ENCODE measurements around the gene KCNMB2. TPM values are rescaled to one million over a fixed set of nuclear protein-coding genes. Genes with fewer than 3 reads are reported as not detected.

KCNMB2 gene
- total and polyA plus RNA-seq, 2 experiments from 2014 or later = not detected

DNA sequence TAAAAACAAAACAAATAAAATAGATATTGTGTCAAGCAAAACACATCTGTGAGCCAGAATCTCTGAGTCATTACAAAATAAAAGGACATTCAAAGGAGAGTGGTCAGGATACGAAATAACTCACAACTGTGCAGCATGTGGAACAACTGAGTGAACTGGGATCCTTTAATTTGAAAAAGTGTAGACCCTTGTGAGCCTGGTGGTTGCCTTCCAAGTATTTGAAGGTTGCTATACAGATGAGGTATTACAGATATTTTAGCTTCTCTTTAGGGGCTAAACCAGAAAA, 26.7 kb downstream of the KCNMB2 start:
- no peak overlapping the region for H3K4me3 ChIP-seq
- no peaks in the 10 kb centered on the region for H3K4me1 ChIP-seq (ENCODE audit: insufficient read depth)
- H2AFZ ChIP-seq = no peak overlapping the region
- H3K79me2 ChIP-seq (ENCODE audit: insufficient read depth) = no peaks in the 10 kb centered on the region
- no peaks in the 10 kb centered on the region for H3F3A ChIP-seq (ENCODE audit: insufficient read depth)
- H3K4me2 ChIP-seq (ENCODE audit: unreplicated experiment) = no peak overlapping the region
- H3K27ac ChIP-seq = no peak overlapping the region
- in situ Hi-C loops (cut with MboI) = no loop called here
- WGBS, 2 experiments (ENCODE audit: low coverage in 1 of 2, low lambda C conversion rate in 2 of 2, missing lambda C conversion rate in 2 of 2) = 0 to 19% methylated on average over 1 of the region's 1 CpG
- TF ChIP-seq EZH2phosphoT487 (IDR thresholded peaks at IDR 0.05; ENCODE audit: insufficient read depth, low read depth) (no peak), EZH2 (IDR thresholded peaks at IDR 0.05; ENCODE audit: insufficient read depth, poor library complexity, severe bottlenecking) (no peak)
- no peaks in the 10 kb centered on the region for H4K20me1 ChIP-seq (ENCODE audit: insufficient read depth)
- peak; percentile 27 for DNase-seq
- H3K9ac ChIP-seq = no peak overlapping the region
- H3K9me2 ChIP-seq (ENCODE audit: insufficient read depth) = no peaks in the 10 kb centered on the region
- H3K36me3 ChIP-seq (ENCODE audit: low read depth) = no peaks in the 10 kb centered on the region
- no peaks in the 10 kb centered on the region for H3K27me3 ChIP-seq (replicated peaks; ENCODE audit: insufficient read depth)
- no peaks in the 10 kb centered on the region for H3K9me3 ChIP-seq (ENCODE audit: low read depth)

DNA sequence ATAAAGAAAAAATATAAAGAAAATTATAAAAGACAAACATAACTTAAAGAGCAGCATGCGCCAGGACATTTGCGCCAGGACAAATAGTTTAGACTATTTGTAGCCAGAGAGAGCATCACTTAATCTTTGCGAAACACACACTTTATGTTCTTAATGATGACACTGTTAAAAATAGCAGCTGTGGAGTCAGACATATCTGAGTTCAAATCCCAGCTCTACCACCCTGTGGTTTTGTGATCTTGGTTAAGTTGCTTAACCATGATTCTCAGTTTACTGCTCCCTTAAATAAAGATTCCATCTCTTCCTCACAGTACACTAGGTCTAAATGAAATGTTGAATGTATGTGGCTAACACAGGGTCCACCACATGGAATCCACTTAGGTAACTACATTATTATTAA, 31.4 kb downstream of the KCNMB2 start:
- DNase-seq = no peak
- Histone ChIP-seq H3K27ac (no peak overlapping the region), H3K36me3 (ENCODE audit: low read depth) (no peaks in the 10 kb centered on the region), H3K4me3 (no peak overlapping the region), H3K79me2 (ENCODE audit: insufficient read depth) (no peaks in the 10 kb centered on the region), H3F3A (ENCODE audit: insufficient read depth) (no peaks in the 10 kb centered on the region), H2AFZ (no peak overlapping the region), H3K27me3 (replicated peaks; ENCODE audit: insufficient read depth) (no peaks in the 10 kb centered on the region), H3K9me3 (ENCODE audit: low read depth) (no peaks in the 10 kb centered on the region), H3K9me2 (ENCODE audit: insufficient read depth) (no peaks in the 10 kb centered on the region), H4K20me1 (ENCODE audit: insufficient read depth) (no peaks in the 10 kb centered on the region), H3K4me2 (ENCODE audit: unreplicated experiment) (no peak overlapping the region), H3K4me1 (ENCODE audit: insufficient read depth) (no peaks in the 10 kb centered on the region), H3K9ac (no peak overlapping the region)
- WGBS, 2 experiments (ENCODE audit: low coverage in 1 of 2, low lambda C conversion rate in 2 of 2, missing lambda C conversion rate in 2 of 2) = 75 to 78% methylated on average over 3 of the region's 3 CpGs
- no peak for TF ChIP-seq EZH2phosphoT487 (IDR thresholded peaks at IDR 0.05; ENCODE audit: insufficient read depth, low read depth)
- no peak for TF ChIP-seq EZH2 (IDR thresholded peaks at IDR 0.05; ENCODE audit: insufficient read depth, poor library complexity, severe bottlenecking)
- in situ Hi-C loops (cut with MboI) = no loop called here

- no peak overlapping the region for H3K4me2 ChIP-seq (ENCODE audit: unreplicated experiment)
- H3K4me3 ChIP-seq = no peak overlapping the region
- H3K9ac ChIP-seq = no peak overlapping the region
- H3F3A ChIP-seq (ENCODE audit: insufficient read depth) = no peaks in the 10 kb centered on the region
- no peak overlapping the region for H2AFZ ChIP-seq
- TF ChIP-seq EZH2 (IDR thresholded peaks at IDR 0.05; ENCODE audit: insufficient read depth, poor library complexity, severe bottlenecking) = no peak
- no peak for TF ChIP-seq EZH2phosphoT487 (IDR thresholded peaks at IDR 0.05; ENCODE audit: insufficient read depth, low read depth)
- H3K9me2 ChIP-seq (ENCODE audit: insufficient read depth) = no peaks in the 10 kb centered on the region
- H3K27ac ChIP-seq = no peak overlapping the region
- no peak for DNase-seq
- no peaks in the 10 kb centered on the region for H3K9me3 ChIP-seq (ENCODE audit: low read depth)
- WGBS, 2 experiments (ENCODE audit: low coverage in 1 of 2, low lambda C conversion rate in 2 of 2, missing lambda C conversion rate in 2 of 2) = 14 to 22% methylated on average over 2 of the region's 2 CpGs
- in situ Hi-C loops (cut with MboI) = no loop called here
- H3K36me3 ChIP-seq (ENCODE audit: low read depth) = no peaks in the 10 kb centered on the region
- no peaks in the 10 kb centered on the region for H3K79me2 ChIP-seq (ENCODE audit: insufficient read depth)
- H3K4me1 ChIP-seq (ENCODE audit: insufficient read depth) = no peaks in the 10 kb centered on the region
- no peaks in the 10 kb centered on the region for H4K20me1 ChIP-seq (ENCODE audit: insufficient read depth)
- H3K27me3 ChIP-seq (replicated peaks; ENCODE audit: insufficient read depth) = no peaks in the 10 kb centered on the region
Measured at GRCh38 chr3:178568155-178568731, 32.0 kb downstream of the KCNMB2 start.

- Histone ChIP-seq H3K4me1 (ENCODE audit: insufficient read depth) (no peaks in the 10 kb centered on the region), H3K4me3 (no peak overlapping the region), H3K27me3 (replicated peaks; ENCODE audit: insufficient read depth) (no peaks in the 10 kb centered on the region), H3F3A (ENCODE audit: insufficient read depth) (no peaks in the 10 kb centered on the region), H3K4me2 (ENCODE audit: unreplicated experiment) (no peak overlapping the region), H3K9me2 (ENCODE audit: insufficient read depth) (no peaks in the 10 kb centered on the region), H3K9ac (no peak overlapping the region), H3K27ac (no peak overlapping the region), H3K79me2 (ENCODE audit: insufficient read depth) (no peaks in the 10 kb centered on the region), H3K9me3 (ENCODE audit: low read depth) (no peaks in the 10 kb centered on the region), H4K20me1 (ENCODE audit: insufficient read depth) (no peaks in the 10 kb centered on the region), H2AFZ (no peak overlapping the region), H3K36me3 (ENCODE audit: low read depth) (no peaks in the 10 kb centered on the region)
- TF ChIP-seq EZH2phosphoT487 (IDR thresholded peaks at IDR 0.05; ENCODE audit: insufficient read depth, low read depth) = no peak
- no peak for TF ChIP-seq EZH2 (IDR thresholded peaks at IDR 0.05; ENCODE audit: insufficient read depth, poor library complexity, severe bottlenecking)
- no peak for DNase-seq
- in situ Hi-C loops (cut with MboI) = no loop called here
- 0 to 5% methylated on average over 1 of the region's 1 CpG for WGBS, 2 experiments (ENCODE audit: low coverage in 1 of 2, low lambda C conversion rate in 2 of 2, missing lambda C conversion rate in 2 of 2)
Measured at GRCh38 chr3:178568911-178569310, 32.7 kb downstream of the KCNMB2 start.

DNA sequence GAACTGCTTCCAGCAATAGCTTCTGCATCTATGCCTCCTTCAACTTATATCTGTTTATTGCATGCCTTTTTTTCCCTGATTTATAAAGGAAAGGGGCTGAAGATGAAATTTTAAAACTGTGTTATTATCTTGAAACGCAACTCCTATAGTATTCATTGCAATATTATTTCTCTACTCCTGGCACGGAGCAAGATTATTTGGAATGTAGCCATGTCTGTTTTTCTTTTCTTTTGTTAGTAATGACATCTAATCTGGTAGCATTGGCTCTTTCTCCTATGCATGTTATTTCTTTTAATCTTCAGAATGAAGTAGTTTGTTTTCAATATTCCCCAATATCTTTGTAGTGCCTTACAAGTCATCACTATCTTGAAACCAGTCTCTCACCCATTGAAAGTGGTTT, 33.6 kb downstream of the KCNMB2 start:
- no peaks in the 10 kb centered on the region for H3K27me3 ChIP-seq (replicated peaks; ENCODE audit: insufficient read depth)
- no peaks in the 10 kb centered on the region for H3K9me3 ChIP-seq (ENCODE audit: low read depth)
- H3K36me3 ChIP-seq (ENCODE audit: low read depth) = no peaks in the 10 kb centered on the region
- no peak overlapping the region for H3K9ac ChIP-seq
- H3F3A ChIP-seq (ENCODE audit: insufficient read depth) = no peaks in the 10 kb centered on the region
- H3K79me2 ChIP-seq (ENCODE audit: insufficient read depth) = no peaks in the 10 kb centered on the region
- TF ChIP-seq EZH2 (IDR thresholded peaks at IDR 0.05; ENCODE audit: insufficient read depth, poor library complexity, severe bottlenecking) (no peak), EZH2phosphoT487 (IDR thresholded peaks at IDR 0.05; ENCODE audit: insufficient read depth, low read depth) (no peak)
- H4K20me1 ChIP-seq (ENCODE audit: insufficient read depth) = no peaks in the 10 kb centered on the region
- no peak overlapping the region for H3K4me2 ChIP-seq (ENCODE audit: unreplicated experiment)
- H3K27ac ChIP-seq = no peak overlapping the region
- H2AFZ ChIP-seq = no peak overlapping the region
- no peak overlapping the region for H3K4me3 ChIP-seq
- no peaks in the 10 kb centered on the region for H3K4me1 ChIP-seq (ENCODE audit: insufficient read depth)
- H3K9me2 ChIP-seq (ENCODE audit: insufficient read depth) = no peaks in the 10 kb centered on the region
- in situ Hi-C loops (cut with MboI) = no loop called here
- 21 to 23% methylated on average over 2 of the region's 2 CpGs for WGBS, 2 experiments (ENCODE audit: low coverage in 1 of 2, low lambda C conversion rate in 2 of 2, missing lambda C conversion rate in 2 of 2)
- DNase-seq = no peak

Measured in GM23248 (cell line).